ENCODE data around the gene SEMA4D. TPM values are rescaled to one million over a fixed set of nuclear protein-coding genes. Genes with fewer than 3 reads are reported as not detected.

Gene SEMA4D
- total and polyA plus RNA-seq, 7 donors = 1.4 to 35.1 (median 4.6) TPM

DNA sequence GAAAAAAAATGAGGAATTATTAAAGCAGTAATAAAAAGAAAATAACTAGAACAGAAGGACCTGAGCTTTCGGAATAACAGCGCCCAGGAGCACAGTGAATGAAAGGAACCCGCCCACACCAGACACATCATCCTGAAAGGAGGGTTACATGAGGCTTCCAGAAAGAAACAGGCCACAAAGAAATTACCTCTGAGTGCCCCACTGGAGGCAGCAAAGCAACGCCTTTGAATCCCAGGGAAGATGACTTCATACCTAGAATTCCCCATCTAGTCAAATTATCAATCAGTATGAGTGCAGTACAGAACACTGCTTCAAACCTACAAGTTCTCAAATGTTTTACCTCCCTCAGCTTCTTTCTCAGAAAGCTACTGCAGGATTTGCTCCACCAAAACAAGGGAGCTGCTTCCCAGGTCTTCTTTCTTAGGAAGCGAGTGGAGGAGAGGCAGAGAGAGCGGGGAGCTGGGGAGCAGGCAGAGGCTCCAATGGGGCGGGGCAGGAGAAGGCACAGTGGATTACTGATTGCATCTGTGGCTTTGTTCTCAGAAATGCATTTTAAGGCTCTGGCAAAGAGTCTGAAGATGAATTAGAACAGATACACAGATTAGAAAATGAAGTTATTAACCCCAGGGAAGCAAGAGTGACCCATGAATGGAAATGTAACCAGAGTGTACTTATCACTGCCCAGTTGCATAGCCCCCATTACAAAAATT lies 87.1 kb downstream of the SEMA4D start:
- intact Hi-C loops (cut with DNase I) = no loop called here
- H3K27ac ChIP-seq = no peak overlapping the region
- no peaks in the 10 kb centered on the region for H3K27me3 ChIP-seq
- 85 to 87% methylated on average over 7 of the region's 7 CpGs for WGBS, 2 donors
- peaks cover 0 to 5% (median 0%) of the 10 kb centered on the region in 4 donors for H3K9me3 ChIP-seq
- TF ChIP-seq, protein P1, sequence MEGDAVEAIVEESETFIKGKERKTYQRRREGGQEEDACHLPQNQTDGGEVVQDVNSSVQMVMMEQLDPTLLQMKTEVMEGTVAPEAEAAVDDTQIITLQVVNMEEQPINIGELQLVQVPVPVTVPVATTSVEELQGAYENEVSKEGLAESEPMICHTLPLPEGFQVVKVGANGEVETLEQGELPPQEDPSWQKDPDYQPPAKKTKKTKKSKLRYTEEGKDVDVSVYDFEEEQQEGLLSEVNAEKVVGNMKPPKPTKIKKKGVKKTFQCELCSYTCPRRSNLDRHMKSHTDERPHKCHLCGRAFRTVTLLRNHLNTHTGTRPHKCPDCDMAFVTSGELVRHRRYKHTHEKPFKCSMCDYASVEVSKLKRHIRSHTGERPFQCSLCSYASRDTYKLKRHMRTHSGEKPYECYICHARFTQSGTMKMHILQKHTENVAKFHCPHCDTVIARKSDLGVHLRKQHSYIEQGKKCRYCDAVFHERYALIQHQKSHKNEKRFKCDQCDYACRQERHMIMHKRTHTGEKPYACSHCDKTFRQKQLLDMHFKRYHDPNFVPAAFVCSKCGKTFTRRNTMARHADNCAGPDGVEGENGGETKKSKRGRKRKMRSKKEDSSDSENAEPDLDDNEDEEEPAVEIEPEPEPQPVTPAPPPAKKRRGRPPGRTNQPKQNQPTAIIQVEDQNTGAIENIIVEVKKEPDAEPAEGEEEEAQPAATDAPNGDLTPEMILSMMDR (IDR thresholded peaks at IDR 0.05) = no peak
- no peak for TF ChIP-seq POLR2AphosphoS5 (IDR thresholded peaks at IDR 0.05)
- no peak for TF ChIP-seq EP300 (IDR thresholded peaks at IDR 0.05)
- no peak for TF ChIP-seq POLR2A (IDR thresholded peaks at IDR 0.05)
- no peaks in the 10 kb centered on the region for H3K4me1 ChIP-seq
- no peak for DNase-seq
- H3K36me3 ChIP-seq = no peaks in the 10 kb centered on the region
- H3K4me3 ChIP-seq = no peak overlapping the region

DNA sequence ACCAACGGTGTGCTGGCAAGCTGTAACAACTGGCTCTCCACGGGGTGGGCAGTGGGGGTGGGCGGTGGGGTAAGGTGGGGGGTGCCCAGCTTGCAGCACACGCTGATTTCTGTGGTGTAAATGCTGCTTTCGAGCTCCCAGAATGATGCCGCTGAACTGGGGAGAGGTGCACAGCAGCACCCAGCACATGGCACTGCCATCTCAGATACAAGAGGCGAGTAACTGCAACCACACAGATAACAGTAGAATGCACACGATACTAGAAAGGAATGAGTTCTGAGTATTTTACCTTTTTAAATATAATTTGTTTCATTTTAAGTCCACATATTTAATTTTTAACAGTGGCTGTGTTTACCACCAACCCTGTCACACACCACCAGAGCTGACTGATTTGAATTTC lies 87.9 kb downstream of the SEMA4D start:
- WGBS, 2 donors = 76 to 90% methylated on average over 8 of the region's 8 CpGs
- no peak overlapping the region for H3K27ac ChIP-seq
- intact Hi-C loops (cut with DNase I) = no loop called here

DNA sequence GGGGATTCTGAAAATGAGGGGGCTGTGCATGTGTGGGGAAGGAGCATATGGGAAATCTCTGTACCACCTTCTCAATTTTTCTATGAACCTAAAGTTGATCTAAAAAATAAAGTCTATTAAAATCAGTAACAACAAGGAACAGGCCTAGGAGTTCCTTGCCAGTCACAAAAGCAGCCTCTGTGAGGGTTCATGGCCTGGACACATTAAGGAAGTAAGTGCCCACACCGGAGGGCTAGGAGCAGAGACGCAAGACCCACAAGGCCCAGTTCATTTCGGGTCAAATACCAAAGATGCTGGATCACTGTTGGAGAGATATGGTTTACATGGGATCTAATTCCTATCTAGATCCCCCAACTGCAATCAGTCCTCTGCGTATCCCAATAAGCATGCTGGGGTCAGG lies 88.4 kb downstream of the SEMA4D start:
- DNase-seq = no peak
- no peaks in the 10 kb centered on the region for H3K27me3 ChIP-seq
- TF ChIP-seq, protein P1 (IDR thresholded peaks at IDR 0.05) = no peak
- TF ChIP-seq POLR2A (IDR thresholded peaks at IDR 0.05) = no peak
- no peak overlapping the region for H3K27ac ChIP-seq
- 75 to 90% methylated on average over 4 of the region's 4 CpGs for WGBS, 2 donors
- no peaks in the 10 kb centered on the region for H3K36me3 ChIP-seq
- H3K9me3 ChIP-seq = peaks cover 0 to 5% (median 0%) of the 10 kb centered on the region in 4 donors
- intact Hi-C loops (cut with DNase I) = no loop called here
- H3K4me3 ChIP-seq = no peak overlapping the region
- H3K4me1 ChIP-seq = no peaks in the 10 kb centered on the region

More for the DNA sequence above, 87.9 kb downstream of the SEMA4D start:
- Histone ChIP-seq H3K27me3 (no peaks in the 10 kb centered on the region), H3K36me3 (no peaks in the 10 kb centered on the region), H3K4me3 (no peak overlapping the region), H3K9me3 (peaks cover 0 to 5% (median 0%) of the 10 kb centered on the region in 4 donors), H3K4me1 (no peaks in the 10 kb centered on the region)
- DNase-seq = no peak
- TF ChIP-seq POLR2A (IDR thresholded peaks at IDR 0.05) (no peak), POLR2AphosphoS5 (IDR thresholded peaks at IDR 0.05) (no peak), EP300 (IDR thresholded peaks at IDR 0.05) (no peak)
- TF ChIP-seq, protein P1 (IDR thresholded peaks at IDR 0.05) = no peak

DNA sequence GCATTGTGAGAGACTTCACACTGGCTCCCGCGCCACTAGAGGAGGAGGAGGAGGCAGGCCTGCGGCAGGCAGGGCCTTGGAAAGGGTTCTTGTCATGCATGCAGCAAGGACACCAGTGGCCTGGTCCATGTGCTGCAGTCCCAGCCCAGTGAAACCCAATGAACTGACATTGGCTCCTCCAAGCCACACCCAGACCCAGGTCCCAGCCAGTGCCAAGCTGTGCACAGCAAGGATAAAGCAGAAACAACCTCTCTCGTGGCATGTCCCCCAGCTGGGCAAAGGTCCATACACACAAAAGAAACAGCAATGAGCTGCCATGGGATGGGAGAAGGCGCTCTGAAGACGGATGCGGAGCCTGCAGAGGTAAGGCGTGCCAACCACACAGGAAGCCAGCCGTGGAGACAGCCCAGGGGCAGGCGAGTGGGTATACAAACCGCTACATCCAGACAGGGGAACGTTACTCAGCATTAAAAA lies 89.2 kb downstream of the SEMA4D start:
- no peak overlapping the region for H3K27ac ChIP-seq
- WGBS, 2 donors = 49 to 82% methylated on average over 12 of the region's 12 CpGs
- TF ChIP-seq POLR2A (IDR thresholded peaks at IDR 0.05) (no peak), EP300 (IDR thresholded peaks at IDR 0.05) (no peak), POLR2AphosphoS5 (IDR thresholded peaks at IDR 0.05) (no peak)
- TF ChIP-seq, protein P1 (IDR thresholded peaks at IDR 0.05) = no peak
- H3K4me1 ChIP-seq = no peaks in the 10 kb centered on the region
- intact Hi-C loops (cut with DNase I) = no loop called here
- peak; percentile 60 for DNase-seq
- H3K4me3 ChIP-seq = no peak overlapping the region
- peaks cover 0 to 5% (median 0%) of the 10 kb centered on the region in 4 donors for H3K9me3 ChIP-seq
- H3K36me3 ChIP-seq = no peaks in the 10 kb centered on the region
- H3K27me3 ChIP-seq = no peaks in the 10 kb centered on the region
